Ascending aorta (tissue), 2 donors: ENCODE measurements around the gene HAUS3. TPM values are rescaled to one million over a fixed set of nuclear protein-coding genes. Genes with fewer than 3 reads are reported as not detected.

Experiments used
- DNase-seq, 2 donors: peaks; one replicate each; pipeline ENCODE4 v3.0.0-alpha.2; 2019; ENCODE audit warnings: low spot score in 2 of 2
- H3K27ac ChIP-seq, 2 donors: fragments of 200-600 bp; sonication (generic); one replicate each; pipeline ENCODE4 v1.5.1; 2016 to 2017; ENCODE audit warnings: mild to moderate bottlenecking in 1 of 2
- H3K27me3 ChIP-seq: fragments of 200-600 bp; sonication (generic); one replicate; pipeline ENCODE4 v1.5.1; 2017
- H3K36me3 ChIP-seq, 2 donors: fragments of 200-600 bp; sonication (generic); one replicate each; pipeline ENCODE4 v1.5.1; 2016
- H3K4me1 ChIP-seq, 2 donors: fragments of 200-600 bp; sonication (generic); one replicate each; pipeline ENCODE4 v1.5.1; 2016 to 2017; ENCODE audit warnings: mild to moderate bottlenecking in 1 of 2
- H3K4me3 ChIP-seq, 2 donors: fragments of 200-600 bp; sonication (generic); one replicate each; pipeline ENCODE4 v1.5.1; 2016 to 2017; ENCODE audit warnings: mild to moderate bottlenecking in 1 of 2
- H3K9me3 ChIP-seq, 2 donors: fragments of 200-600 bp; sonication (generic); one replicate each; pipeline ENCODE4 v1.5.1; 2016
- intact Hi-C: fragments of 100-400 bp; cut with DNase I; formaldehyde crosslinking; loops from one replicate; pipeline ENCODE4 v1.15.1; 2023
- total RNA-seq: library from RNA; depleted of rRNA; stranded (reverse); fragments of >200 nt; gene quantifications from one replicate; pipeline ENCODE4 v1.1.0, GENCODE V29; 2016
- TF ChIP-seq, protein P1 (sequence below), 3 experiments: fragments of 200-600 bp in 2 of 3; fragments of 450-650 bp in 1 of 3; sonication (generic) in 2 of 3; IDR thresholded peaks; one replicate each; pipeline ENCODE4 v1.5.1; 2016 to 2019; ENCODE audit warnings: antibody characterized with exemption in 3 of 3, mild to moderate bottlenecking in 1 of 3, moderate library complexity in 1 of 3

The HAUS3 gene
- total RNA-seq, 1 donor from 2014 or later, result 9.0 TPM

DNA sequence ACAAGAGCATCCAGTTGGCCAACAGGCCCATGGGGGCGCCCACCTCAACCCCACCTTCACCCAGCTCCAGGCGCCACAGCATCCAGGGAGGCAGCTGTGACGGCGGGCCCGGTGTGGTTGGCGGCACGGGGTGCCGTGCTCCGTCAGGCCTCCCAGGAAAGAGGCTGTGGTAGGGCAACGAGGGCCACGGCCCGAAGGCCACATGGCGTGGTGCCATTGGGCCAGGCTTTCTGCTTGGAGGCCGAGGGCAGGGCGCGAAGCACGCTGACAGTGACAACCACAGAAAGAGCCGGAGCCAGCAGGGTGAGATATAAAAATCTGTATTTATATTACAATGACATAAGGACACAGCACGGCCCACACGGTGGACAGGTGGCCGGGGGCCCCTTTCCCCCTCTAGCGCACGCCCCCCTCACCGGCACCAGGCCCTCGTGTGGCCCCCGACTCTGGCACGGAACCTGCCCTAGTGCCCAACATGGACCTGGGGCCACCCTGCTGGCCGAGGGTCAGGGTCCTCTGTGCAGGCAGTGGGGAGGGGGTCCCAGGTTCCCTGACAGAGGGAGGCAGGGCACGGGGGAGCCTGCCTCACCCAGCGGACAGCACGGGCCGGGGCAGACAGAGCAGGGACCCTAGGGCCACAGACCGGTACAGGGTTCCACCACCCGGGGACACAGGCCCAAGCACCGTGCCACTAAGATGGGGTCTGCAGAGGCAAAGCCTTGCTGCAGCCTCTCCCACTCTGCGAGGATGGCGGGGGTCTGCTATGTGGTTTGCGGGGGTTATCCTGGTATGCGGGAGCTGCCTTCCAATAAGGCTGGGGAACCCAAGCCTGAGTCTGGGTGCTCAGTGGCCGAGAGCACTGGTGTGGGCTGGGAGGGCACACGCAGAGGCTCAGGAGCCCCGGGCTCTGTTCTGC, 5.5 kb upstream of the HAUS3 start:
- Histone ChIP-seq H3K36me3 (peaks cover 39 to 50% of the 10 kb centered on the region in 2 donors), H3K27me3 (no peaks in the 10 kb centered on the region), H3K9me3 (no peaks in the 10 kb centered on the region), H3K4me3 (no peak overlapping the region), H3K4me1 (peaks cover 0 to 12% of the 10 kb centered on the region in 2 donors), H3K27ac (peak overlapping the region in 1 of 2 donors; percentile 11)
- intact Hi-C loops, result loop anchor here (10.0 kb wide), 1 partner anchor 1707 kb away; no protein-coding TSS in a partner anchor
- DNase-seq, result peak in 1 of 2 donors; percentile 61
- TF ChIP-seq, protein P1, sequence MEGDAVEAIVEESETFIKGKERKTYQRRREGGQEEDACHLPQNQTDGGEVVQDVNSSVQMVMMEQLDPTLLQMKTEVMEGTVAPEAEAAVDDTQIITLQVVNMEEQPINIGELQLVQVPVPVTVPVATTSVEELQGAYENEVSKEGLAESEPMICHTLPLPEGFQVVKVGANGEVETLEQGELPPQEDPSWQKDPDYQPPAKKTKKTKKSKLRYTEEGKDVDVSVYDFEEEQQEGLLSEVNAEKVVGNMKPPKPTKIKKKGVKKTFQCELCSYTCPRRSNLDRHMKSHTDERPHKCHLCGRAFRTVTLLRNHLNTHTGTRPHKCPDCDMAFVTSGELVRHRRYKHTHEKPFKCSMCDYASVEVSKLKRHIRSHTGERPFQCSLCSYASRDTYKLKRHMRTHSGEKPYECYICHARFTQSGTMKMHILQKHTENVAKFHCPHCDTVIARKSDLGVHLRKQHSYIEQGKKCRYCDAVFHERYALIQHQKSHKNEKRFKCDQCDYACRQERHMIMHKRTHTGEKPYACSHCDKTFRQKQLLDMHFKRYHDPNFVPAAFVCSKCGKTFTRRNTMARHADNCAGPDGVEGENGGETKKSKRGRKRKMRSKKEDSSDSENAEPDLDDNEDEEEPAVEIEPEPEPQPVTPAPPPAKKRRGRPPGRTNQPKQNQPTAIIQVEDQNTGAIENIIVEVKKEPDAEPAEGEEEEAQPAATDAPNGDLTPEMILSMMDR (IDR thresholded peaks at IDR 0.05), result no peak

DNA sequence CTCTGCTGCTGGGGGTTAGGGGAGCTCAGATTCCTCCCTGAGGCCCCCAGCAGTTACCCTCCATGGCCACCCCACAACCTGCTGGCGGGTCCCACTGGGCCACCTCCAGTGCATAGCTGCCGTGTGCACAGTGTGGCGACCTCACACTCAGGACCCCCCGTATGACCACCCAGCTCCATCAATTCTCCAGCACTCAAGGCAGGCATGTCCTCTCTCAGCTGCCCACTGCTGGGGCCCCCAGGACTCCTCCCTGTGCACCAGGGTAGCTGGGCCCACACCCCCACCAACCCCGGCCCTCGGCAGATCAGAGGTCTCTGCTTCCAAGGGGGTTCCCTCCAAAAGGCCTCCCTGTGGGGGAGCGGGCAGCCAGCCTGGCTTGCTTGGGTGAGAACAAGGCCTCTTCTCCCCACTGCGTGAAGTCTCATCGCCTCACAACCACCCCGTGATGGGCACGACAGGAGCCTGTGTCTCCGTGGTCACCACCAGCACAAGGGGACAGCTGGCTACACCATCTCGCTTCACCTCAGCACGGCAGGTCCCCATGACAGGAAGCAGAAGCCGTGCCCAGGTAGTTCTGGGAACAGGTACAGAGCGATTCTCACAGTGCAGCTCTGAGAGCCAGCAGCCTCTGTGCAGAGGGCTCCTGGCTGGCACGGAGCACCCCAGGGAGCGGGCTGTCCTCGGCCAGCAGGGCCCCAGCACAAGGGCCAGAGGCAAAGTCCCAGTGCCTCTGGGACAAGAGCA, 4.6 kb upstream of the HAUS3 start:
- H3K9me3 ChIP-seq, result no peaks in the 10 kb centered on the region
- H3K27ac ChIP-seq, result peak overlapping the region; percentile 41 to 66
- DNase-seq, result peak; percentile 6 to 52
- H3K36me3 ChIP-seq, result peaks cover 35 to 42% of the 10 kb centered on the region in 2 donors
- H3K4me1 ChIP-seq, result peaks cover 0 to 13% of the 10 kb centered on the region in 2 donors
- TF ChIP-seq, protein P1 (IDR thresholded peaks at IDR 0.05), result no peak
- no peaks in the 10 kb centered on the region for H3K27me3 ChIP-seq
- intact Hi-C loops, result loop anchor here (10.0 kb wide), 1 partner anchor 1708 kb away; no protein-coding TSS in a partner anchor
- no peak overlapping the region for H3K4me3 ChIP-seq

DNA sequence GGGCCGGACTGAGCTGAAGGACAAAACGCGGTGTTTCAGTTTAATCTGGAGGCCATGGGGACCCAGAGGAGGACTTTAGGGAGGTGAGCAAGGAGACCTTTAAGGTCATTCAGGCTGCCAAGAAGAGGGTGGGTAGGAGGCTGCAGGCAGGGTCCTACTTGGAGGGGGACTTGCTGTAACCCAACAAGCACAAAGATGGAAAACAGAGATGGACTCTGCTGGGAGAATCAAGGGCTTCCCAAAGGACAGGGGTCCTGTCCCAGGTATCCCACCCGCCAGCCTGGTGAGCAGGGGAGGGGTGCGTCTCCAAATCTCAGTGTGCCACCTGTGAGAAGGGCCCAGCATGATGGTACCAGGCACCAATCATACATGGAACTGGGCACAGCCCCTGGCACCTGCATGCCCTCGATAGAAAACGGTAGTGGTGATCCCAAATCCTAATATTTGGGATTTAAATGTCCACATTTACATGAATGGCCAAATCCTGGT, 3.9 kb upstream of the HAUS3 start:
- intact Hi-C loops, result loop anchor here (10.0 kb wide), 1 partner anchor 1709 kb away; no protein-coding TSS in a partner anchor

DNA sequence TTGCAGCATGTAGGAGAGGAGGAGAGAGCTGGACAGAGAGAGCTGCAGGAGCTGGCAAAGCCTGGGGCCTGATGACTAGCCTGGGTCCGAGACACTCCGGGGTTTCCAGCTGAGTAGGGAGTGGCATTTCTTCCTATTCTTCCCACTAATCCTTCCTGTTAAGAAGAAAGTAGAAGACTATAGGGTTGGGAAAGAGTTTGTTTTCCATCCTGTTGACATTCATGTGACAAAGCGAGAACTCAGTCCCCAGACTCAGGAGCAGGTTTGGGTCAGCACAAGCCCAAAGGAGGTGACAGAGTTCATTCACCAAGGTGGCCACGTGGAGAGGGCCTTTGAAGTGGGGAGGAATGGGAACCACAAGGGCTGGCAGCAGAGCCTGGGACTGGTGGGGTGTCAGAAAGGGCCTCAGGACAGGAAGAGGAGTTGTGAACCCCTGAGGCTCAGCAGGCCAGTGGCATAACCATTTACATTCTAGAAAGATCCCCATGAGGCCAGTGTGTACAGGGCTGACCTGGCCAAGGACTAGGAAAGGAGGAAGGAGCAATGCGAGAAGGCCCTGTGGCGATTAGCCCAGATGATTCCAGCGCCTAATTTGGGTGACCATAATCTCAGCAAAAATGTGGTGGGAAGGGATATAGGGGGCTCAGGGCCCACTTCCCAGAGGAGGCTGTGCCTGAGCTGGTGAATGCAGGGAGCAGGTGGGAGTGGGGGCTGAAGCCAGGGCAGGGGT, 3.3 kb upstream of the HAUS3 start:
- no peak for DNase-seq
- Histone ChIP-seq H3K9me3 (no peaks in the 10 kb centered on the region), H3K4me1 (peaks cover 0 to 22% of the 10 kb centered on the region in 2 donors), H3K27ac (peak overlapping the region; percentile 41 to 66), H3K4me3 (no peak overlapping the region), H3K27me3 (no peaks in the 10 kb centered on the region), H3K36me3 (peaks cover 21 to 28% of the 10 kb centered on the region in 2 donors)
- intact Hi-C loops, result loop anchor here (10.0 kb wide), 1 partner anchor 1710 kb away; no protein-coding TSS in a partner anchor
- TF ChIP-seq, protein P1 (IDR thresholded peaks at IDR 0.05), result no peak

More for the DNA sequence above, 3.9 kb upstream of the HAUS3 start:
- H3K36me3 ChIP-seq, result peaks cover 27 to 35% of the 10 kb centered on the region in 2 donors
- TF ChIP-seq, protein P1 (IDR thresholded peaks at IDR 0.05), result no peak
- no peaks in the 10 kb centered on the region for H3K27me3 ChIP-seq
- peak overlapping the region; percentile 41 to 66 for H3K27ac ChIP-seq
- no peak overlapping the region for H3K4me3 ChIP-seq
- DNase-seq, result no peak
- H3K4me1 ChIP-seq, result peaks cover 0 to 16% of the 10 kb centered on the region in 2 donors
- no peaks in the 10 kb centered on the region for H3K9me3 ChIP-seq
